GM12865 (cell line): ENCODE measurements around the gene PPP3CA.
"Not testable (repeated sequence)": the region's sequence is repeated elsewhere in the genome, so short reads cannot be mapped to it uniquely, and the experiment has no call there.

Experiments
- DNase-seq: peaks from one replicate; pipeline ENCODE4 v3.0.0; 2010; ENCODE audit warnings: low read depth
- H3K4me3 ChIP-seq: 2 replicates; pipeline ENCODE4 v1.5.1; 2011; ENCODE audit warnings: mild to moderate bottlenecking, low read depth, low read length, control low read depth
- TF ChIP-seq, protein P1 (sequence below): IDR thresholded peaks from 2 replicates; pipeline ENCODE4 v1.5.1; 2011; ENCODE audit warnings: low read length, control low read depth, low read depth, inconsistent platforms; ENCODE audit not compliant: insufficient read depth; ENCODE audit errors: missing control alignments

PPP3CA gene

DNA sequence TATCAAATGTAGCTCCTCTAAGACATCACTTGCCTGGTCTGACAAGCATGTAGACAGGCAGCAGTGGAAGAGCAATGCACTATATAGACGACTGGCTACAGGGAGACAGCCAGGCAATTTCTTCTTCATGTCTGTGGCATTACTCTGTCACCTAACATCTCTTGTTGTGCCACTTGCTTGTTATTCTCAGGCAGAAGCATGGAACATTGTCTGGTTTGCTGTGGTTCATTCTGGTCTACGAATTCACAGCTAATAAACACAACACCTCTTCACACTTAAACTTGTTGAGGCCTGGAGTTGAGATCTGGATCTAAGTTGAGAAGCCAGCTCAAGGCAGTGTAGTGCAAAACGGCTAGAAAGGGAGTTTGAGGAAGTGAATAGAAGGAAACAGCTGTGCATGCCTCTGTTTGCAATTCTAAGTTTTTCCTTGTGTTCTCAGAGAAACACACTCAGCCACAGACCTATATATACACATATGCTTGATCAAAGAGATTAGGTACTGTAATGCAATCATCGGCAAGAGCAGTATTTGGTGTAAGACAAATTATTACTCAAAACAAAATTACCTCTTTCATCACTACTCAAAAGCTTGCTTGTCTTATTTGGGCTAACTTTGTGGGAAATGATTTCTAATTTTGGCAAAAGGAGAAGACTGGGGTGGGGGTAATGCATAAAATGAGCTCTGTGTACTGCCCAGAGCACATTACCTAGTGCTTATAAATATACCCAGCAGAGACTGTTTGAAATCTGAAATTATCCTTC lies 243.8 kb downstream of the PPP3CA start:
- TF ChIP-seq, protein P1, sequence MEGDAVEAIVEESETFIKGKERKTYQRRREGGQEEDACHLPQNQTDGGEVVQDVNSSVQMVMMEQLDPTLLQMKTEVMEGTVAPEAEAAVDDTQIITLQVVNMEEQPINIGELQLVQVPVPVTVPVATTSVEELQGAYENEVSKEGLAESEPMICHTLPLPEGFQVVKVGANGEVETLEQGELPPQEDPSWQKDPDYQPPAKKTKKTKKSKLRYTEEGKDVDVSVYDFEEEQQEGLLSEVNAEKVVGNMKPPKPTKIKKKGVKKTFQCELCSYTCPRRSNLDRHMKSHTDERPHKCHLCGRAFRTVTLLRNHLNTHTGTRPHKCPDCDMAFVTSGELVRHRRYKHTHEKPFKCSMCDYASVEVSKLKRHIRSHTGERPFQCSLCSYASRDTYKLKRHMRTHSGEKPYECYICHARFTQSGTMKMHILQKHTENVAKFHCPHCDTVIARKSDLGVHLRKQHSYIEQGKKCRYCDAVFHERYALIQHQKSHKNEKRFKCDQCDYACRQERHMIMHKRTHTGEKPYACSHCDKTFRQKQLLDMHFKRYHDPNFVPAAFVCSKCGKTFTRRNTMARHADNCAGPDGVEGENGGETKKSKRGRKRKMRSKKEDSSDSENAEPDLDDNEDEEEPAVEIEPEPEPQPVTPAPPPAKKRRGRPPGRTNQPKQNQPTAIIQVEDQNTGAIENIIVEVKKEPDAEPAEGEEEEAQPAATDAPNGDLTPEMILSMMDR: no peak
- peak; percentile 49 for DNase-seq
- no peak overlapping the region for H3K4me3 ChIP-seq

DNA sequence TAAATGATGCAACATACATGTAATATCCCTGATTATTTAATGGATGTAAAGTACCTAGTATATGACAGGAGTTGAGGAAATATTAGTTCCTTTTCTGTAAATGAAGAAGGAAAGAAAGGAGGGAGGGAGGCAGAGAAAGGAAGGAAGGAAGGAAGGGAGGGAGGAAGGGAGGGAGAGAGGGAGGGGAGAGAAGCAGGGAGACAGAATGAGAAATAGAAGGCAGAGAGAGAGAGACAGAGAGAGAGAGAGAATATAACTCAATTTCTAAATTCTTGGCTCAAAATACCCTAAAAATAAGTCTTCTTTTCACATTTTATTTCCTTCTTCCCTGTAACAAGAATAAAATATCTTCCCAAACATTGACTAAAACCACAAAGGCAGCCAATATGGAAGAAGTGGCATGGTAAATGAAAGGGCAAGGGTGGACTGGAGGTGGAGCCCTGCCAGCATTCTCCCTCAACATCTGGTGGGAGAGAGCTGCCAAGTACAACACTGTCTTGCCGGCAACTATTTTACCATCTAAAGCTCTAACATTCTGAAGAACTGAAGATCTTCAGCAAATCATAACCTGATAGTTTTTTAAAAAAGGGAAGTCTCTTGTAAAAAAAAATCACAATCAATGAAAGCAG lies 245.1 kb downstream of the PPP3CA start:
- H3K4me3 ChIP-seq: no peak overlapping the region
- TF ChIP-seq, protein P1: no peak
- DNase-seq: no peak

DNA sequence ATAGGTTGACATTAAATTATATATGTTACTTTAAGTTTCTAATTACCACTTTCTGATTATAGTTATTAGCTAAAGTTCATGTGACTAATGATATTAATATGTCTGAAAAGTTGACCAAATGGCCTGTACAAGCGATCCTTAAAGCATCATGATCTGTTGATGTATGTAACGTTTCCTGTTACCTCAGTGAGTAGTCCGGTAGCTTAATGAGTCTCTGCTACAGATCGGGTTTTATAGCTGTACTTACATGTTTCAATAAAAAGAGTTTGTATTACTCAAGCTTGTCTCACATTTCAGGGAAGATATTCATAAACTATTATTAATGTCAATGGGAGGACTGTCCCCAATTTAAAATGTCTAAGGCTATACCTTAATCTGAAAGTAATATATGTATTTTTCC lies 246.3 kb downstream of the PPP3CA start:
- DNase-seq: no peak
- TF ChIP-seq, protein P1: no peak
- no peak overlapping the region for H3K4me3 ChIP-seq

DNA sequence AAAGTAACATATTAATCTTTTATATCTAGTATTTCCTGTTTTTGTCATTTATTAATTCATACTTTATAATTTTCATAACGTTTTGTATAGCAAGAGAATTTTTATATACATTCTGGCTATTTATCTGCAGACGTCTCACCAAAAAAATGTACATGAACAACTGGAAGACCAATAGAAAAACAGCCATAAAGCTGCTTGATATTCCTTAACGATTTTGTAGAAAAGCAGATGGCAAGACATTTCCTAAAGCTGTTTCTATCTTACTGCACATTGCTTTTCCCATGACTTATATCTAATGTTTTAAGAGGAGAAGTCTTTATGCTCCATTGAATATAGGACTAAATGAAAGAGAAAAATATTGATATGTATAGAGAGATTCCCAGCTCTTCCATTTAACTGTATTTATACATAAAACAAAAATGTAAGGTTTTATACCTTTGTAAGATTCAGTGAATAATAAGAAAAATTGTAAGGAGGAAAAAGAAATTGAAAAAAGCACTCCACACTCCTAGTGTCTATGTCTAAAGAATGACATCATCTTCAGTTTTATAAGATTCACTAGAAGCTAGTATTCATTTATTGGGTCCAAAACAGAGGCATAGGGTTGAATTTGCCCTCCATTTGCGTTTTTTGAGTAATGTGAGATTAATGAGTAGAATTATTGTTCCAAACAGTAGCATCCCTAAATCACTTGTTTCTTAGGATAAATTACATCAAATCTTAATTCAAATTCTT lies 248.5 kb downstream of the PPP3CA start:
- TF ChIP-seq, protein P1: no peak
- DNase-seq: no peak
- H3K4me3 ChIP-seq: no peak overlapping the region

DNA sequence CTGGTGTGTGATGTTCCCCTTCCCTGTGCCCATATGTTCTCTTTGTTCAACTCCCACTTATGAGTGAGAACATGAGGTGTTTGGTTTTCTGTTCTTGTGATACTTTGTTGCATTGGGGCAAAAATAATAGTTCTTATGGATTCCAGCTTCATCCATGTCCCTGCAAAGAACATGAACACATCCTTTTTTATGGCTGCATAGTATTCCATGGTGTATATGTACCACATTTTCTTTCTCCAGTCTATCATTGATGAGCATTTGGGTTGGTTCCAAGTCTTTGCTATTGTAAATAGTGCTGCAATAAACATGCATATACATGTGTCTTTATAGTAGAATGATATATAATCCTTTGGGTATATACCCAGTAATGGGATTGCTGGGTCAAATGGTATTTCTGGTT lies 254.7 kb downstream of the PPP3CA start:
- not testable (repeated sequence) for H3K4me3 ChIP-seq, DNase-seq

DNA sequence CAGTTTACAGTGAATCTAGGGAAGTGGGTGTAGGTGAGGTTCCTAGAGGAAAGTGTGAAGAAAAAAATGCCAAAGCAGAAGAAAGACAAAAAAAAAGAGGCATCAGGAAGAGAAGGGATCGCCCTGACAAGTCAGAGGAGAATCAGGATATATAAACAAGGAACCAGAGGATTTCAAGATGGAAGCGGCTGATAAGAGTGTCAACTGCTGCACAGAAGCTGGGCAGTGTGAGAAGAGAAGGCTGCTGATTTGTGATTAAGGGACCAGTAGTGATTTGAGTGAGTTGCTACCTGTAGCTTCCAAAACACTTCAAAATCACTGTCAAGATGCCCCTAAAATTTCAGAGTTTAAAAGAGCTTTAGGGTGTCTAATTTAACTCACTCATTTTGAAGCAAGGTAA lies 258.2 kb downstream of the PPP3CA start:
- H3K4me3 ChIP-seq: no peak overlapping the region
- DNase-seq: no peak
- TF ChIP-seq, protein P1: no peak

DNA sequence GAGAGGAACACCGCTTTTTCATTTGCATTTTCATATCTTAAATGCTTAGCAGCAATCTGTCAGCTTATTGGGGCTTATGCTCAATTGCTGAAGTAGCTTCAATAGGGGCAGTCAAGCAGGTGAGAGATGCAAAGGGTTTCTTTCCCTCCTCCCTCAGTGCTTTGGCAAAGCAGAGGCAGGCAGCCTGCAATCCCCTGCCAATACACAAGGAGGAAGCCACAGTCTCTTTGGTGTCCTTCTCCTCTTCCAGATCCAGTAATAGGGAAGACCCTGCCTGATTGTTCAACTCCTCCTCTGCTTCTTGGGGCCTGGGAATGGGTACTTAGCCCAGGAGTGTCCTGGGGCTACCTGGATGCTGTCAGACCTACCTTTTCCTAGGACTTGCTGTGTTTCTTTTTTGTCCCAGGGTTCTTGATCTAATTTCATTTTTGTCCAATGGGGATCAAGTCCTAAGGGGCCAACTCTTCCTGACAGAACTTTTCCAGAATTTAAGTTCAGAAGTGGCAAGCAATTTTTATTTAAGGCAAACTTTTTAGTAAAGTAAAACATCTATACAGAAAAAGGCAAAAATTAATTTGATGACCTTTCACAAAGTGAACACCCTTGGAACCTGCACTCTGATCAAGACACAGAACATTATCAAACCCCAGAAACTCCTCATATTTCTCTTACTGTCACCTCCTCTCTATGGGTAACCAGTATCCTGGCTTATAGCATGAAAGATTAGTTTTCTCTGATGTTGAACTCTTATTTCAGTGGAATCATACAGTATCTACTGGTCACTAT lies 260.3 kb downstream of the PPP3CA start:
- H3K4me3 ChIP-seq: no peak overlapping the region
- TF ChIP-seq, protein P1: no peak
- no peak for DNase-seq
